Rectal smooth muscle tissue (tissue), 1 donor: ENCODE results near the gene GPR137C.

Experiments
- H3K27ac ChIP-seq: one replicate; pipeline ENCODE4 v1.7.0; 2013; ENCODE audit warnings: low read depth, low read length, inconsistent platforms
- H3K27me3 ChIP-seq: one replicate; pipeline ENCODE4 v1.7.0; 2013; ENCODE audit warnings: low read length; ENCODE audit not compliant: control insufficient read depth, insufficient read depth
- H3K36me3 ChIP-seq: one replicate; pipeline ENCODE4 v1.7.0; 2013; ENCODE audit warnings: low read length; ENCODE audit not compliant: control insufficient read depth, insufficient read depth
- H3K4me1 ChIP-seq: one replicate; pipeline ENCODE4 v1.7.0; 2013; ENCODE audit warnings: low read length; ENCODE audit not compliant: control insufficient read depth, insufficient read depth
- H3K4me3 ChIP-seq: one replicate; pipeline ENCODE4 v1.7.0; 2013; ENCODE audit warnings: low read length
- H3K9ac ChIP-seq: one replicate; pipeline ENCODE4 v1.7.0; 2013; ENCODE audit warnings: low read length

The GPR137C gene

DNA sequence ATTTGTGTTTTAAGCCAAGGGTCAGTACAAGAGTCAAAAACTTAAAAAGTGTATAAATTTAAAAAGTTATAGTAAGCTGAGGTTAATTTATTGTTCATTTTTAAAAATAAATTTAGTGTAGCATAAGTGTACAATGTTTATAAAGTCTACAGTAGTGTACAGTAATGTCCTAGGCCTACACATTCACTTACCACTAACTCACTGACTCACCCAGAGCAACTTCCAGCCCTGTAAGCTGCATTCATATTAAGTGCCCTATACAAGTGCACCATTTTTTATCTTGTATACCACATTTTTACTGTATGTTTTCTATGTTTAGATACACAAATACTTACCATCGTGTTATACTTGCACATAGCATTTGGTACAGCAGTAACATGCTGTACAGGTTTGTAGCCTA, 37.7 kb downstream of the GPR137C start:
- Histone ChIP-seq H3K27me3 (no peaks in the 10 kb centered on the region), H3K4me3 (no peak overlapping the region)

DNA sequence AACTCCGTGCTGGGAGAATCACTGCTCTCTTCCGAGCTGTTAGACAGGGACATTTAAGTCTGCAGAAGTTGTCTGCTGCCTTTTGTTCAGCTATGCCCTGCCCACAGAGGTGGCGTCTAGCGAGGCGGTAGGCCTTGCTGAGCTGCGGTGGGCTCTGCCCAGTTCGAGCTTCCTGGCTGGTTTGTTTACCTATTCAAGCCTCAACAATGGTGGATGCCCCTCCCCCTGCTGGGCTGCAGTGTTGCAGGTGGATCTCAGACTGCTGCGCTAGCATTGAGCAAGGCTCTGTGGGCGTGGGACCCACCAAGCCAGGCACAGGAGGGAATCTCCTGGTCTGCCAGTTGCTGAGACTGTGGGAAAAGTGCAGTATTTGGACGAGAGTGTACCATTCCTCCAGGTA, 43.7 kb downstream of the GPR137C start:
- no peak overlapping the region for H3K27ac ChIP-seq
- no peaks in the 10 kb centered on the region for H3K27me3 ChIP-seq
- no peak overlapping the region for H3K4me3 ChIP-seq
- H3K36me3 ChIP-seq, result no peaks in the 10 kb centered on the region
- no peak overlapping the region for H3K9ac ChIP-seq
- H3K4me1 ChIP-seq, result no peaks in the 10 kb centered on the region

More for the DNA sequence above, 37.7 kb downstream of the GPR137C start:
- H3K4me1 ChIP-seq, result no peaks in the 10 kb centered on the region
- no peak overlapping the region for H3K27ac ChIP-seq
- H3K36me3 ChIP-seq, result no peaks in the 10 kb centered on the region
- no peak overlapping the region for H3K9ac ChIP-seq

GRCh38 chr14:52596861-52597260, 44.2 kb downstream of the GPR137C start:
- Histone ChIP-seq H3K36me3 (no peaks in the 10 kb centered on the region), H3K4me3 (no peak overlapping the region), H3K4me1 (no peaks in the 10 kb centered on the region), H3K27me3 (no peaks in the 10 kb centered on the region), H3K27ac (no peak overlapping the region), H3K9ac (no peak overlapping the region)

GRCh38 chr14:52598568-52598967, 45.9 kb downstream of the GPR137C start:
- H3K9ac ChIP-seq, result no peak overlapping the region
- no peaks in the 10 kb centered on the region for H3K4me1 ChIP-seq
- H3K27ac ChIP-seq, result no peak overlapping the region
- no peaks in the 10 kb centered on the region for H3K36me3 ChIP-seq
- H3K4me3 ChIP-seq, result no peak overlapping the region
- no peaks in the 10 kb centered on the region for H3K27me3 ChIP-seq

DNA sequence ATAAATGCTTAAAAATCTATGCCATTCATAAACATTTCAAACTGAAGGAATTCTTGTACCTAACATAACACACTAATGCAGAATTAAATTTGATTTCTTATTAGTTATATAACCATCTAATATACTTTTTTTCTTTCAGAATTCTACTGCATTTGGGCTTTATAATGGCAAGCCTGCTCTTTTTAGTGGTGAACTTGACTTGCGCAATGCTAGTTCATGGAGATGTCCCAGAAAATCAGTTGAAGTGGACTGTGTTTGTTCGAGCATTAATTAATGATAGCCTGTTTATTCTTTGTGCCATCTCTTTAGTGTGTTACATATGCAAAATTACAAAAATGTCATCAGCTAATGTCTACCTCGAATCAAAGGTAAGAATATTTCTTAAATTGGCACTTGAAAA, 47.3 kb downstream of the GPR137C start:
- H3K9ac ChIP-seq, result no peak overlapping the region
- H3K27me3 ChIP-seq, result no peaks in the 10 kb centered on the region
- H3K36me3 ChIP-seq, result no peaks in the 10 kb centered on the region
- no peak overlapping the region for H3K27ac ChIP-seq
- no peak overlapping the region for H3K4me3 ChIP-seq
- no peaks in the 10 kb centered on the region for H3K4me1 ChIP-seq

GRCh38 chr14:52602131-52602530, 49.5 kb downstream of the GPR137C start:
- H3K4me3 ChIP-seq, result no peak overlapping the region
- H3K27me3 ChIP-seq, result no peaks in the 10 kb centered on the region
- no peak overlapping the region for H3K27ac ChIP-seq
- no peaks in the 10 kb centered on the region for H3K36me3 ChIP-seq
- no peaks in the 10 kb centered on the region for H3K4me1 ChIP-seq
- no peak overlapping the region for H3K9ac ChIP-seq

GRCh38 chr14:52607061-52607460, 54.4 kb downstream of the GPR137C start:
- Histone ChIP-seq H3K36me3 (no peaks in the 10 kb centered on the region), H3K27me3 (no peaks in the 10 kb centered on the region), H3K4me1 (no peaks in the 10 kb centered on the region), H3K4me3 (no peak overlapping the region), H3K27ac (no peak overlapping the region), H3K9ac (no peak overlapping the region)

GRCh38 chr14:52609445-52610044, 56.9 kb downstream of the GPR137C start:
- no peak overlapping the region for H3K4me3 ChIP-seq
- H3K4me1 ChIP-seq, result no peaks in the 10 kb centered on the region
- H3K27me3 ChIP-seq, result no peaks in the 10 kb centered on the region
- no peak overlapping the region for H3K27ac ChIP-seq
- H3K9ac ChIP-seq, result no peak overlapping the region
- H3K36me3 ChIP-seq, result no peaks in the 10 kb centered on the region

DNA sequence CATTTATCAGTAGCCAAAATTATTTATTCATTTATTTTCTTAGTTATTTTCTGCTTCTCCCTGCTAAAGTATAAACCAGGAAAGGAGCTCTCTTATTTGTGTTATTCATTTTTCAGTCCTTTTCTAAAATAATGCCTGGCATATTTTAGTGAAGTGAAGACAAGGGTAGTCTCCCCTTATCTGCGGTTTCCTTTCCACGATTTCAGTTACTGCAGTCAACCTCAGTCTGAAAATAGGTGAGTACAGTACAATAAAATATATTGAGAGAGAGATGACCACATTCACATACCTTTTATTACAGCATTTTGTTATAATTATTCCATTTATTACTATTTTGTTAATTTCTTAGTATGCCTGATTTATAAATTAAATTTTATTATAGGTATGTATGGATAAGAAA, 57.6 kb downstream of the GPR137C start:
- no peak overlapping the region for H3K4me3 ChIP-seq
- no peak overlapping the region for H3K27ac ChIP-seq
- H3K4me1 ChIP-seq, result no peaks in the 10 kb centered on the region
- no peaks in the 10 kb centered on the region for H3K27me3 ChIP-seq
- no peak overlapping the region for H3K9ac ChIP-seq
- H3K36me3 ChIP-seq, result no peaks in the 10 kb centered on the region

DNA sequence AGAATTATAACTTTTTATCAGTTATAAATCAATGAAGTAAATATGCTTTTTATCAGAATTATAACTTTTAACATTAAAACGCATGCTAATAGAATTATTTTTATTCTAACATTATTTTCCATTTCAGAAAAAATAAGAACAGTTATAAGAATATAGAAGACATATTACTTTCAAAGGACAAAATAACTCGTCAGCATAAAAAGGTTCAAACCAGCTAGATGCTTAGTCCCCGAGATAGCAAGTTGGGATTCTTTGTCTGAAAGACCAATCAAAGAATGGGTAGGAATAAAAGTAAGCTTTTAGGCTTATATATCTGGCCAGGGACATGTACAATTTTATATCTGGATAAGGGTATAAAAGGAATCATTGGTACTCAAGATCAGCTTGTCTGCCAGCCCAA, 66.0 kb downstream of the GPR137C start:
- Histone ChIP-seq H3K27me3 (no peaks in the 10 kb centered on the region), H3K9ac (no peak overlapping the region), H3K4me1 (no peaks in the 10 kb centered on the region), H3K36me3 (no peaks in the 10 kb centered on the region), H3K4me3 (no peak overlapping the region), H3K27ac (no peak overlapping the region)

DNA sequence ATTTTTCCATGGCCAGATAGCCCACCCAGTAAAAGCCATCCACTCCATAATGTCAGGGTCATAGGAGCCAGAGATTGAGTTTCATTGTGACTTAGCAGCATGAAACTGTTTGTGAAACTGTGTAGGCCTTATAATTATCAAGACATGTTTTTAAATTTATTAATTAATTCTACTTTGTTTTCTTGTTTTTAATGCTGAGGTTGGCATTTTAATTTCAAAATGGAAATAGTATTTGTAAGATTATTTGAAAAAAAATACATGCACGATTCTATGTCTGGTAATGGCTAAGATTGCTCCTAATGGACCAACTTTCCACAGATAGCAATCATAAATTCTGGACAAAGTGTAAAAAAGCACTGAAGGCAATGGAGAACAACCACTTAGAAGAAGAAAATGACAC, 67.1 kb downstream of the GPR137C start:
- H3K4me1 ChIP-seq, result no peaks in the 10 kb centered on the region
- no peaks in the 10 kb centered on the region for H3K36me3 ChIP-seq
- no peaks in the 10 kb centered on the region for H3K27me3 ChIP-seq
- no peak overlapping the region for H3K27ac ChIP-seq
- H3K4me3 ChIP-seq, result no peak overlapping the region
- H3K9ac ChIP-seq, result no peak overlapping the region

DNA sequence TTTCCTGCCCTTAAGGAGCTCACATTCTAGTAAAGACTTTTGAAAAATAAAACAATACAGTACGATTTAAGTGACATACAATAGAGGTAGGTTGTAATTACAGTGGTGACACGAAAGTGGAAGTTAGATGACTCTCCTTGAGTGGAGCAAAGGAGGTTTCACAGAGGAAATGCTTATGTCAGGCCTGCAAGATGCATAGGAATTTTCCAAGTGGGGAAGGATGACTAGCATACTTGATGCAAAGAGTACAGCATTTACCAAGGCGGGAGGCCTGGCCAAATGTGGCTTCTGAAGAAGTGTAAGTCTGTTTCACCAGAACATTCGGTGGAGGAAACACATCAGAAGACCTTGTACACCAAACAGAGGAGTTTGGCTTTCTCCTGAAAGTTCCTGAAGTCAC, 87.5 kb downstream of the GPR137C start:
- Histone ChIP-seq H3K9ac (no peak overlapping the region), H3K4me3 (no peak overlapping the region), H3K27ac (no peak overlapping the region), H3K4me1 (no peaks in the 10 kb centered on the region), H3K36me3 (no peaks in the 10 kb centered on the region), H3K27me3 (no peaks in the 10 kb centered on the region)

DNA sequence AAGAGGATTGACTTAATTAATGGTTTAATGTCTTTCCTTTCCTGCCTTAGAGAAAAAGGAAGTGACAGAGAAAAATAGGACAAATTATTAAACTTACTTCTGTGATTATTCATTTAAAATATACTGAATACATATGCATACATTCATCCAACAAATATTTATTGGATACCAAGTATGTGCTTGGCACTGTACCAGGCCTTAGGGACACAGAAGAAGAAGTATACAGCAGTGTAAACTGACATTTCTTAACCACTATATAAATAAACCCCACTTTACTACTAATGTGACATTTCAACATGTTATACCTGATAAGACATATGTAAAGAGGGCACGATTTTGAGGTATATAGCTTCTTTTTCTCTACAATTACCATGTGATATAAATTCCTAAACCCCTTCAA, 89.1 kb downstream of the GPR137C start:
- H3K27me3 ChIP-seq, result no peaks in the 10 kb centered on the region
- no peaks in the 10 kb centered on the region for H3K4me1 ChIP-seq
- H3K4me3 ChIP-seq, result no peak overlapping the region
- H3K36me3 ChIP-seq, result peaks cover 3% of the 10 kb centered on the region
- H3K27ac ChIP-seq, result no peak overlapping the region
- H3K9ac ChIP-seq, result no peak overlapping the region
